ENCODE data around the gene MYLK2.

DNA sequence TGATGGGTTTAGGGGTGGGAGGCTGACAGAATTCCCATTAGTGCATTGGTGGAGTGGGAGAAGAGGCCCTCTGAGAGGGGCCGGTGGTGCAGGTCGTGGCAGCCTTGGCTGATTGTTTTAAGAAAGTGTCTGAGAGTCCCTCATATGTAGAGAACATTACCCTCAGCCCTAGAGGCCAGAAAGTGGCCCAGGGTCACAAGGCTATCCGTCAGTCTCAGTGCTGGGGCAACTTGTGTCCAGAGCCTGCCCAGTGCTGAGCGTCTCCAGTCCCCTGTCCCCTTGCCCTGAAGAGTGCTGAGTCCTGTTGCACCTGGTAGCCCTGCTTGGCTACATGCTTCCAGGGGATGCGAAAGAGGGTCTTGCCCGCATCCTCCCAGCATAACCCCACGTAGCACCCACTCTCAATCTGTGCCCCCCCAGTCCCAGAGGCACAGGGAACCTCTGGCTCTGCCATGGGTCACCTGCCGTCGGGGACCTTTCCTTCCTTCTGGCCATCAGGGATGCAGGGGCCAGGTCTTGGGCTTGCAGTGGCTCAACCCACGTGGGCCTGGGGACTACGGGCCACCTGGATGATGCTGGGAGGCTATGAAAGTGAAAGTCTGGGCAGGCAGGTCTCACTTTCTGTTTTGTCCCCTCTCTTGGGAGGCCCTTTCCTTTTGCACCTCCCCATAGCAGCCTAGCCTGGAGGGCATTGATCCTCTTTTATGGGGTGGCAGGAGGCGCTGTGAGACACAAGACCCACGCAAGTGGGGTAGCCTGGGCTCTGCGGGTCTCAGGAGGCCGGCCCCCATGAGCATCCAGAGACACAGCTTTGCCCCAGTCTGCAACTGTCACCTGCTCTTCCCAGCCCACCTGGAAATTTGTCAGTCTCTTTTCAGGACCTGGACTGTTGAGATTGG is 39.0 kb downstream of the MYLK2 start:
- TF ChIP-seq, protein P1, sequence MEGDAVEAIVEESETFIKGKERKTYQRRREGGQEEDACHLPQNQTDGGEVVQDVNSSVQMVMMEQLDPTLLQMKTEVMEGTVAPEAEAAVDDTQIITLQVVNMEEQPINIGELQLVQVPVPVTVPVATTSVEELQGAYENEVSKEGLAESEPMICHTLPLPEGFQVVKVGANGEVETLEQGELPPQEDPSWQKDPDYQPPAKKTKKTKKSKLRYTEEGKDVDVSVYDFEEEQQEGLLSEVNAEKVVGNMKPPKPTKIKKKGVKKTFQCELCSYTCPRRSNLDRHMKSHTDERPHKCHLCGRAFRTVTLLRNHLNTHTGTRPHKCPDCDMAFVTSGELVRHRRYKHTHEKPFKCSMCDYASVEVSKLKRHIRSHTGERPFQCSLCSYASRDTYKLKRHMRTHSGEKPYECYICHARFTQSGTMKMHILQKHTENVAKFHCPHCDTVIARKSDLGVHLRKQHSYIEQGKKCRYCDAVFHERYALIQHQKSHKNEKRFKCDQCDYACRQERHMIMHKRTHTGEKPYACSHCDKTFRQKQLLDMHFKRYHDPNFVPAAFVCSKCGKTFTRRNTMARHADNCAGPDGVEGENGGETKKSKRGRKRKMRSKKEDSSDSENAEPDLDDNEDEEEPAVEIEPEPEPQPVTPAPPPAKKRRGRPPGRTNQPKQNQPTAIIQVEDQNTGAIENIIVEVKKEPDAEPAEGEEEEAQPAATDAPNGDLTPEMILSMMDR (IDR thresholded peaks at IDR 0.05), result no peak
- TF ChIP-seq ZFX (IDR thresholded peaks at IDR 0.05; ENCODE audit: borderline replicate concordance), result no peak

Measured in 22Rv1 (cell line).